GM12875 (cell line): ENCODE results near the gene CDCP1.

Experiments
- H3K4me3 ChIP-seq: one replicate; pipeline ENCODE4 v1.5.1; 2011; ENCODE audit warnings: low read depth, low read length, control low read depth
- TF ChIP-seq, protein P1 (sequence below): IDR thresholded peaks from 2 replicates; pipeline ENCODE4 v1.5.1; 2011; ENCODE audit warnings: low read depth, mild to moderate bottlenecking, control low read depth, inconsistent platforms, low read length, moderate library complexity, borderline replicate concordance; ENCODE audit not compliant: insufficient read depth

The CDCP1 gene

GRCh38 chr3:45119824-45120358, 26.3 kb downstream of the CDCP1 start:
- TF ChIP-seq, protein P1, sequence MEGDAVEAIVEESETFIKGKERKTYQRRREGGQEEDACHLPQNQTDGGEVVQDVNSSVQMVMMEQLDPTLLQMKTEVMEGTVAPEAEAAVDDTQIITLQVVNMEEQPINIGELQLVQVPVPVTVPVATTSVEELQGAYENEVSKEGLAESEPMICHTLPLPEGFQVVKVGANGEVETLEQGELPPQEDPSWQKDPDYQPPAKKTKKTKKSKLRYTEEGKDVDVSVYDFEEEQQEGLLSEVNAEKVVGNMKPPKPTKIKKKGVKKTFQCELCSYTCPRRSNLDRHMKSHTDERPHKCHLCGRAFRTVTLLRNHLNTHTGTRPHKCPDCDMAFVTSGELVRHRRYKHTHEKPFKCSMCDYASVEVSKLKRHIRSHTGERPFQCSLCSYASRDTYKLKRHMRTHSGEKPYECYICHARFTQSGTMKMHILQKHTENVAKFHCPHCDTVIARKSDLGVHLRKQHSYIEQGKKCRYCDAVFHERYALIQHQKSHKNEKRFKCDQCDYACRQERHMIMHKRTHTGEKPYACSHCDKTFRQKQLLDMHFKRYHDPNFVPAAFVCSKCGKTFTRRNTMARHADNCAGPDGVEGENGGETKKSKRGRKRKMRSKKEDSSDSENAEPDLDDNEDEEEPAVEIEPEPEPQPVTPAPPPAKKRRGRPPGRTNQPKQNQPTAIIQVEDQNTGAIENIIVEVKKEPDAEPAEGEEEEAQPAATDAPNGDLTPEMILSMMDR, result no peak
- H3K4me3 ChIP-seq, result no peak overlapping the region

DNA sequence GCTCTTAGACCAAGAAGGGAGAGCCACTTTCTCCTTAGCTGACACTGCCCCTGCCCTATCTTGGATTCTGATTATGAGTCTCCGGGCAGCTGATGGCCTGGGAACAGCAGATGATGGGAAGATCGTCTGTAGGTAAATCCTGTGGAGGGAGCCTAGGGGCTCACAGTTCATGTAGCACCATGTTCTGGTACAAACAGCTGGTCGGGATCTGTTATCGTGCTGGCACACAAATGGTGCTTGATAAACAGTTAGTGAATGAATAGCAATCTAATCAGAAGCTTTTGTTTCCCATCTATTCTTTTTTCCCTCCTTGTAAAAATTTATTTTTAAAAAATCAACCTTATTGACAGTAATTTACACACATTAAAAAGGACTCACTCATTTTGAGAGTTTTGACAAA, 26.8 kb downstream of the CDCP1 start:
- no peak overlapping the region for H3K4me3 ChIP-seq
- TF ChIP-seq, protein P1, result no peak

DNA sequence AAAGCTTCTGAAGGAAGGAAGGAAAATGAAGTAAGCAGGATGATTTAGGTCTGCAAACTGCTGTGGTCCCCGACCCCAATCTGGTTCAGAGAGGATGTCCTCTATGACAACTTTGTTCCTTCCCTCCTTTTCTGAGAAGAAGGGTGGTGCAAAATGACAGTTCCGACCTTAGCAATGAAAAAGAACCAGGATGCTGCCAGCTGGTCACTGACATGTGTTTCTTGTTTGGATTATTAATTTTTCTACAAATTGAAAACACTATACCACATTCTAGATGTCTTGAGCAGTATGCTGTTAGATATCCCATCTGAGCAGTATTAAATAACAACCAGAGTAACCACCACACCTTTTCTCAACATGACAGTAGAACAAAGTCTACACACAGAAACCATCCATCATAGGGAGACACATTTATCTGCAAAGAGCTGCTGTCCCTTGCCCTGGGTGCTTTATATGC, 27.5 kb downstream of the CDCP1 start:
- no peak overlapping the region for H3K4me3 ChIP-seq
- TF ChIP-seq, protein P1, result no peak

- TF ChIP-seq, protein P1, result no peak
- H3K4me3 ChIP-seq, result no peak overlapping the region
Observed at GRCh38 chr3:45116350-45116749, 29.8 kb downstream of the CDCP1 start.

DNA sequence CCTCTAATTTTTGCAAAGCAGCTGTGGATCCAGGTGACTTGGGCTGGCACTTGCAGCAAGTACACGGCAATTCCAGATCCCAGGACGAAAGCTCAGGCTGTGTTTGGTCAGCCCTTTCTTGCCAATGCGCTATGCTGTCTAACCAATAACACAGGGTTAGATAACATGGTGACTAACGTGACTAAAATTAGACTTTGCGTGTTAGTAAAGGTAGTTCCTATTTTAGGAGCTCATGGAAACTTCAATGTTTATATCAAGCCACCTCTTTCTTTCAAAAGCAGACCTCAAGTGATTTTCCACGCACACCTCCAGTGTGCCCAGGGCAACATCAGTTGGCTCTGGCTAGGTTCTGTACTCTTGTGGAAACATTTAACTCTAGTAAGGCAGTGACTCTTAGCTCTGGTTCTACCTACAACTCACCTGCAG, 32.5 kb downstream of the CDCP1 start:
- H3K4me3 ChIP-seq, result no peak overlapping the region
- TF ChIP-seq, protein P1, result no peak

DNA sequence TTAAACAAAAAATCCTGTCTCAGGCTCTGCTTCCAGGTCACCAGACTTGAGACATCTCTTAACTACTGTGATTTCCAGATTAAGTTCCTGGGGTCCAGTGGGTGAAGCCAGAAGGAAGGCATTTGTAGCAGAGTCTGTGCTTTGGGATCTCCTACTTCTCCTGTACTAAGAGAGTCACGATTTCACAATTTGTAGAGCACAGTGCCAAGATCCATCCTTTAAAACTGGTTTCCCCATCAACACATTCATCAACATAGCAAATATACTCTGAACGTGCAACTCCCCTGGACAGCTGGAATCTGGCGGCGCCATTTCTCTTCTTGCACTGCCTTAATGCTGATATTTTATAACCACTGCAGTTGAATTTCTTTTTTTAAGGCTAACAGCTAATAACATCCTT, 33.2 kb downstream of the CDCP1 start:
- H3K4me3 ChIP-seq, result no peak overlapping the region
- TF ChIP-seq, protein P1, result no peak

DNA sequence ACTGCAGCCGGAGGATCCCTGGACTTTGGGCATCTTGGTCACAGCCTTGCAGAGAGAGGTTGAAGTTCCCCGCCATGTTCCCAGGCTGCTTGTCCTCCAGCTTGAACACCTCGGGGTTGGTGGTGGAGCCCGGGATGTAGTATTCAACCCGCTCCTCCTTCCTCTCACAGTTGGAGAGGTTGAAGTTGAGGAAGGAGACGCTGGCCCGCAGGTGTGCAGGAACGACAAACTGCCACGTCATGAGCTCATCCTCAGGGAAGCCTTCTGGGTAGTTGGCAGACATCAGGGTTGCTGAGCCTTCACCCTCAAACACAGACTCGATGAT, 35.7 kb downstream of the CDCP1 start:
- H3K4me3 ChIP-seq, result no peak overlapping the region
- TF ChIP-seq, protein P1, result no peak
